Measurements from ENCODE around the gene HAGH. TPM values are rescaled to one million over a fixed set of nuclear protein-coding genes. Genes with fewer than 3 reads are reported as not detected.

The HAGH gene
- total RNA-seq, 1 experiment from 2014 or later = 38.4 TPM

GRCh38 chr16:1862394-1862793 lies 35.8 kb upstream of the HAGH start:
- H3K4me2 ChIP-seq (ENCODE audit: low read depth, low read length, poor library complexity, severe bottlenecking) = no peak overlapping the region
- H3K9me3 ChIP-seq (ENCODE audit: low read length) = no peaks in the 10 kb centered on the region
- H3K27ac ChIP-seq (ENCODE audit: low read length) = no peak overlapping the region
- H3K4me1 ChIP-seq (ENCODE audit: low read length) = peaks cover 3% of the 10 kb centered on the region; the same call in 1 of the 2 replicates
- H3K27me3 ChIP-seq (ENCODE audit: low read length) = no peaks in the 10 kb centered on the region
- H3K36me3 ChIP-seq (ENCODE audit: insufficient read depth, low read length) = no peaks in the 10 kb centered on the region
- no peaks in the 10 kb centered on the region for H3K79me2 ChIP-seq (ENCODE audit: low read length)
- no peaks in the 10 kb centered on the region for H3K9me2 ChIP-seq (replicated peaks; ENCODE audit: insufficient read depth, low read length)
- H4K20me1 ChIP-seq (ENCODE audit: insufficient read depth, low read depth, low read length) = no peaks in the 10 kb centered on the region
- H2AFZ ChIP-seq (ENCODE audit: low read length) = no peak overlapping the region
- H3K9ac ChIP-seq (ENCODE audit: low read length) = no peak overlapping the region
- no peak for DNase-seq
- H3K4me3 ChIP-seq (ENCODE audit: low read length) = no peak overlapping the region

GRCh38 chr16:1861730-1862129 lies 35.1 kb upstream of the HAGH start:
- Histone ChIP-seq H3K4me1 (ENCODE audit: low read length) (peaks cover 3% of the 10 kb centered on the region; the same call in 1 of the 2 replicates), H2AFZ (ENCODE audit: low read length) (no peak overlapping the region), H3K4me2 (ENCODE audit: low read depth, low read length, poor library complexity, severe bottlenecking) (no peak overlapping the region), H3K9me3 (ENCODE audit: low read length) (no peaks in the 10 kb centered on the region), H3K27me3 (ENCODE audit: low read length) (no peaks in the 10 kb centered on the region), H4K20me1 (ENCODE audit: insufficient read depth, low read depth, low read length) (no peaks in the 10 kb centered on the region), H3K4me3 (ENCODE audit: low read length) (no peak overlapping the region), H3K27ac (ENCODE audit: low read length) (no peak overlapping the region), H3K79me2 (ENCODE audit: low read length) (no peaks in the 10 kb centered on the region), H3K36me3 (ENCODE audit: insufficient read depth, low read length) (no peaks in the 10 kb centered on the region), H3K9ac (ENCODE audit: low read length) (no peak overlapping the region), H3K9me2 (replicated peaks; ENCODE audit: insufficient read depth, low read length) (no peaks in the 10 kb centered on the region)
- no peak for DNase-seq

- no peak for DNase-seq
- Histone ChIP-seq H2AFZ (ENCODE audit: low read length) (no peak overlapping the region), H3K9me3 (ENCODE audit: low read length) (no peaks in the 10 kb centered on the region), H3K9ac (ENCODE audit: low read length) (no peak overlapping the region), H3K9me2 (replicated peaks; ENCODE audit: insufficient read depth, low read length) (no peaks in the 10 kb centered on the region), H3K27me3 (ENCODE audit: low read length) (no peaks in the 10 kb centered on the region), H3K79me2 (ENCODE audit: low read length) (no peaks in the 10 kb centered on the region), H3K27ac (ENCODE audit: low read length) (no peak overlapping the region), H3K4me1 (ENCODE audit: low read length) (peaks cover 3% of the 10 kb centered on the region; the same call in 1 of the 2 replicates), H3K4me3 (ENCODE audit: low read length) (no peak overlapping the region), H4K20me1 (ENCODE audit: insufficient read depth, low read depth, low read length) (no peaks in the 10 kb centered on the region), H3K36me3 (ENCODE audit: insufficient read depth, low read length) (no peaks in the 10 kb centered on the region), H3K4me2 (ENCODE audit: low read depth, low read length, poor library complexity, severe bottlenecking) (no peak overlapping the region)
Observed at GRCh38 chr16:1859650-1860049, 33.0 kb upstream of the HAGH start.

- Histone ChIP-seq H3K79me2 (ENCODE audit: low read length) (no peaks in the 10 kb centered on the region), H3K36me3 (ENCODE audit: insufficient read depth, low read length) (no peaks in the 10 kb centered on the region), H3K9ac (ENCODE audit: low read length) (no peak overlapping the region), H3K27me3 (ENCODE audit: low read length) (no peaks in the 10 kb centered on the region), H4K20me1 (ENCODE audit: insufficient read depth, low read depth, low read length) (no peaks in the 10 kb centered on the region), H3K4me1 (ENCODE audit: low read length) (no peaks in the 10 kb centered on the region), H3K4me2 (ENCODE audit: low read depth, low read length, poor library complexity, severe bottlenecking) (no peak overlapping the region), H2AFZ (ENCODE audit: low read length) (no peak overlapping the region), H3K27ac (ENCODE audit: low read length) (no peak overlapping the region), H3K9me3 (ENCODE audit: low read length) (no peaks in the 10 kb centered on the region), H3K4me3 (ENCODE audit: low read length) (no peak overlapping the region), H3K9me2 (replicated peaks; ENCODE audit: insufficient read depth, low read length) (no peaks in the 10 kb centered on the region)
- no peak for DNase-seq
Observed at GRCh38 chr16:1858189-1858865, 31.7 kb upstream of the HAGH start.

GRCh38 chr16:1857433-1858097 lies 30.9 kb upstream of the HAGH start:
- no peaks in the 10 kb centered on the region for H3K27me3 ChIP-seq (ENCODE audit: low read length)
- no peaks in the 10 kb centered on the region for H3K9me2 ChIP-seq (replicated peaks; ENCODE audit: insufficient read depth, low read length)
- no peaks in the 10 kb centered on the region for H4K20me1 ChIP-seq (ENCODE audit: insufficient read depth, low read depth, low read length)
- no peak for DNase-seq
- no peak overlapping the region for H3K27ac ChIP-seq (ENCODE audit: low read length)
- no peak overlapping the region for H2AFZ ChIP-seq (ENCODE audit: low read length)
- no peaks in the 10 kb centered on the region for H3K36me3 ChIP-seq (ENCODE audit: insufficient read depth, low read length)
- no peaks in the 10 kb centered on the region for H3K9me3 ChIP-seq (ENCODE audit: low read length)
- no peaks in the 10 kb centered on the region for H3K4me1 ChIP-seq (ENCODE audit: low read length)
- H3K4me3 ChIP-seq (ENCODE audit: low read length) = no peak overlapping the region
- no peaks in the 10 kb centered on the region for H3K79me2 ChIP-seq (ENCODE audit: low read length)
- H3K4me2 ChIP-seq (ENCODE audit: low read depth, low read length, poor library complexity, severe bottlenecking) = no peak overlapping the region
- H3K9ac ChIP-seq (ENCODE audit: low read length) = no peak overlapping the region

- H4K20me1 ChIP-seq (ENCODE audit: insufficient read depth, low read depth, low read length) = no peaks in the 10 kb centered on the region
- no peak overlapping the region for H3K27ac ChIP-seq (ENCODE audit: low read length)
- H2AFZ ChIP-seq (ENCODE audit: low read length) = no peak overlapping the region
- no peaks in the 10 kb centered on the region for H3K79me2 ChIP-seq (ENCODE audit: low read length)
- no peak for DNase-seq
- no peaks in the 10 kb centered on the region for H3K9me3 ChIP-seq (ENCODE audit: low read length)
- no peaks in the 10 kb centered on the region for H3K27me3 ChIP-seq (ENCODE audit: low read length)
- no peak overlapping the region for H3K4me2 ChIP-seq (ENCODE audit: low read depth, low read length, poor library complexity, severe bottlenecking)
- no peaks in the 10 kb centered on the region for H3K4me1 ChIP-seq (ENCODE audit: low read length)
- no peak overlapping the region for H3K4me3 ChIP-seq (ENCODE audit: low read length)
- H3K9ac ChIP-seq (ENCODE audit: low read length) = no peak overlapping the region
- H3K9me2 ChIP-seq (replicated peaks; ENCODE audit: insufficient read depth, low read length) = no peaks in the 10 kb centered on the region
- H3K36me3 ChIP-seq (ENCODE audit: insufficient read depth, low read length) = no peaks in the 10 kb centered on the region
Observed at GRCh38 chr16:1851793-1852192, 25.2 kb upstream of the HAGH start.

- Histone ChIP-seq H3K27ac (ENCODE audit: low read length) (no peak overlapping the region), H3K9me3 (ENCODE audit: low read length) (no peaks in the 10 kb centered on the region), H3K4me3 (ENCODE audit: low read length) (no peak overlapping the region), H3K9me2 (replicated peaks; ENCODE audit: insufficient read depth, low read length) (no peaks in the 10 kb centered on the region), H3K27me3 (ENCODE audit: low read length) (no peaks in the 10 kb centered on the region), H3K9ac (ENCODE audit: low read length) (no peak overlapping the region), H2AFZ (ENCODE audit: low read length) (no peak overlapping the region), H4K20me1 (ENCODE audit: insufficient read depth, low read depth, low read length) (no peaks in the 10 kb centered on the region), H3K79me2 (ENCODE audit: low read length) (no peaks in the 10 kb centered on the region), H3K36me3 (ENCODE audit: insufficient read depth, low read length) (no peaks in the 10 kb centered on the region), H3K4me2 (ENCODE audit: low read depth, low read length, poor library complexity, severe bottlenecking) (no peak overlapping the region), H3K4me1 (ENCODE audit: low read length) (no peaks in the 10 kb centered on the region)
- DNase-seq = no peak
Observed at GRCh38 chr16:1850981-1851380, 24.4 kb upstream of the HAGH start.

- Histone ChIP-seq H3K9me3 (ENCODE audit: low read length) (no peaks in the 10 kb centered on the region), H4K20me1 (ENCODE audit: insufficient read depth, low read depth, low read length) (no peaks in the 10 kb centered on the region), H3K4me1 (ENCODE audit: low read length) (no peaks in the 10 kb centered on the region), H3K9me2 (replicated peaks; ENCODE audit: insufficient read depth, low read length) (no peaks in the 10 kb centered on the region), H3K79me2 (ENCODE audit: low read length) (no peaks in the 10 kb centered on the region), H3K36me3 (ENCODE audit: insufficient read depth, low read length) (no peaks in the 10 kb centered on the region), H3K4me2 (ENCODE audit: low read depth, low read length, poor library complexity, severe bottlenecking) (no peak overlapping the region), H3K27me3 (ENCODE audit: low read length) (no peaks in the 10 kb centered on the region), H3K4me3 (ENCODE audit: low read length) (no peak overlapping the region), H2AFZ (ENCODE audit: low read length) (no peak overlapping the region), H3K27ac (ENCODE audit: low read length) (no peak overlapping the region), H3K9ac (ENCODE audit: low read length) (no peak overlapping the region)
- no peak for DNase-seq
Observed at GRCh38 chr16:1846416-1846815, 19.8 kb upstream of the HAGH start.
